ENCODE measurements around the gene SLC30A7.

The SLC30A7 gene

GRCh38 chr1:100874433-100874832 is 21.5 kb upstream of the SLC30A7 start:
- ChIA-PET CTCF (interaction anchor here (1.1 to 4.4 kb wide), 2 partner anchors 12 to 410 kb away, joined by 3 to 21 read pairs; no protein-coding TSS in a partner anchor), POLR2A (no interaction called here)
- no peak for DNase-seq (ENCODE audit: extremely low spot score)
- no peak for TF ChIP-seq CTCF (IDR thresholded peaks at IDR 0.05; ENCODE audit: control extremely low read depth, extremely low read depth, low read depth, missing control alignments)

GRCh38 chr1:100875228-100875627 is 20.7 kb upstream of the SLC30A7 start:
- CTCF ChIA-PET, result interaction anchor here (1.1 to 4.4 kb wide), 3 partner anchors 10 to 411 kb away, joined by 3 to 21 read pairs (median 5); no protein-coding TSS in a partner anchor
- TF ChIP-seq CTCF (IDR thresholded peaks at IDR 0.05; ENCODE audit: control extremely low read depth, extremely low read depth, low read depth, missing control alignments), result no peak
- POLR2A ChIA-PET, result no interaction called here
- DNase-seq (ENCODE audit: extremely low spot score), result no peak

- no peak for TF ChIP-seq CTCF (IDR thresholded peaks at IDR 0.05; ENCODE audit: control extremely low read depth, extremely low read depth, low read depth, missing control alignments)
- no peak for DNase-seq (ENCODE audit: extremely low spot score)
- CTCF ChIA-PET, result interaction anchor here (0.7 to 4.4 kb wide), 6 partner anchors 8 to 1068 kb away, joined by 3 to 21 read pairs (median 4); no protein-coding TSS in a partner anchor
- POLR2A ChIA-PET, result no interaction called here
These were observed 19.6 kb upstream of the SLC30A7 start for GRCh38 chr1:100876291-100876690.

- no peak for DNase-seq (ENCODE audit: extremely low spot score)
- no peak for TF ChIP-seq CTCF (IDR thresholded peaks at IDR 0.05; ENCODE audit: control extremely low read depth, extremely low read depth, low read depth, missing control alignments)
- CTCF ChIA-PET, result interaction anchor here (1.3 to 4.9 kb wide), 3 partner anchors 11 to 493 kb away, joined by 3 to 48 read pairs (median 4); no protein-coding TSS in a partner anchor
- POLR2A ChIA-PET, result no interaction called here
These were observed 16.5 kb upstream of the SLC30A7 start for GRCh38 chr1:100879422-100879821.

GRCh38 chr1:100881687-100882086 is 14.2 kb upstream of the SLC30A7 start:
- no peak for DNase-seq (ENCODE audit: extremely low spot score)
- ChIA-PET POLR2A (no interaction called here), CTCF (interaction anchor here (1.4 to 4.9 kb wide), 2 partner anchors 13 to 423 kb away, joined by 3 to 48 read pairs; no protein-coding TSS in a partner anchor)
- TF ChIP-seq CTCF (IDR thresholded peaks at IDR 0.05; ENCODE audit: control extremely low read depth, extremely low read depth, low read depth, missing control alignments), result no peak

- CTCF ChIA-PET, result interaction anchor here (1.0 to 4.9 kb wide), 4 partner anchors 12 to 428 kb away, joined by 3 to 48 read pairs (median 3); no protein-coding TSS in a partner anchor
- no peak for DNase-seq (ENCODE audit: extremely low spot score)
These were observed 13.2 kb upstream of the SLC30A7 start for GRCh38 chr1:100882698-100883097.

More at GRCh38 chr1:100882698-100883097, 13.2 kb upstream of the SLC30A7 start:
- TF ChIP-seq CTCF (IDR thresholded peaks at IDR 0.05; ENCODE audit: control extremely low read depth, extremely low read depth, low read depth, missing control alignments), result no peak
- POLR2A ChIA-PET, result no interaction called here
